ENCODE measurements around the gene CTNND2.

Gene CTNND2

GRCh38 chr5:11560915-11561697, 343.1 kb downstream of the CTNND2 start:
- Histone ChIP-seq H3K4me1 (ENCODE audit: control insufficient read depth, low read length) (no peaks in the 10 kb centered on the region), H4K20me1 (ENCODE audit: control insufficient read depth, insufficient read depth, low read depth, low read length) (no peaks in the 10 kb centered on the region), H3K27me3 (ENCODE audit: control insufficient read depth, low read length) (no peaks in the 10 kb centered on the region), H3K79me2 (ENCODE audit: control insufficient read depth, low read length) (no peaks in the 10 kb centered on the region), H3K36me3 (ENCODE audit: control insufficient read depth, low read length) (no peaks in the 10 kb centered on the region), H3K9me2 (replicated peaks; ENCODE audit: control insufficient read depth, low read length) (no peaks in the 10 kb centered on the region), H3K9me3 (ENCODE audit: control insufficient read depth, insufficient read depth, low read length) (no peaks in the 10 kb centered on the region), H3K4me3 (ENCODE audit: low read length) (no peak overlapping the region), H3K4me2 (ENCODE audit: low read length) (no peak overlapping the region), H3K27ac (ENCODE audit: low read depth, low read length) (no peak overlapping the region), H3F3A (ENCODE audit: control insufficient read depth, insufficient read depth) (no peaks in the 10 kb centered on the region)
- TF ChIP-seq EZH2phosphoT487 (IDR thresholded peaks at IDR 0.05; ENCODE audit: borderline replicate concordance, low read length) (no peak), CTCF (IDR thresholded peaks at IDR 0.05; ENCODE audit: low read depth, low read length, poor library complexity, severe bottlenecking) (no peak)

- no peaks in the 10 kb centered on the region for H3F3A ChIP-seq (ENCODE audit: control insufficient read depth, insufficient read depth)
- no peaks in the 10 kb centered on the region for H3K4me1 ChIP-seq (ENCODE audit: control insufficient read depth, low read length)
- TF ChIP-seq CTCF (IDR thresholded peaks at IDR 0.05; ENCODE audit: low read depth, low read length, poor library complexity, severe bottlenecking) (no peak), EZH2phosphoT487 (IDR thresholded peaks at IDR 0.05; ENCODE audit: borderline replicate concordance, low read length) (no peak)
- H3K79me2 ChIP-seq (ENCODE audit: control insufficient read depth, low read length) = no peaks in the 10 kb centered on the region
- no peak overlapping the region for H3K27ac ChIP-seq (ENCODE audit: low read depth, low read length)
- H3K9me3 ChIP-seq (ENCODE audit: control insufficient read depth, insufficient read depth, low read length) = no peaks in the 10 kb centered on the region
- H4K20me1 ChIP-seq (ENCODE audit: control insufficient read depth, insufficient read depth, low read depth, low read length) = no peaks in the 10 kb centered on the region
- no peaks in the 10 kb centered on the region for H3K27me3 ChIP-seq (ENCODE audit: control insufficient read depth, low read length)
- H3K4me2 ChIP-seq (ENCODE audit: low read length) = no peak overlapping the region
- H3K9me2 ChIP-seq (replicated peaks; ENCODE audit: control insufficient read depth, low read length) = no peaks in the 10 kb centered on the region
- H3K4me3 ChIP-seq (ENCODE audit: low read length) = no peak overlapping the region
- H3K36me3 ChIP-seq (ENCODE audit: control insufficient read depth, low read length) = no peaks in the 10 kb centered on the region
Measured at GRCh38 chr5:11557063-11557462, 347.2 kb downstream of the CTNND2 start.

GRCh38 chr5:11555171-11555570, 349.1 kb downstream of the CTNND2 start:
- Histone ChIP-seq H3K4me1 (ENCODE audit: control insufficient read depth, low read length) (no peaks in the 10 kb centered on the region), H3K27me3 (ENCODE audit: control insufficient read depth, low read length) (no peaks in the 10 kb centered on the region), H3K27ac (ENCODE audit: low read depth, low read length) (no peak overlapping the region), H3K4me3 (ENCODE audit: low read length) (no peak overlapping the region), H3K79me2 (ENCODE audit: control insufficient read depth, low read length) (no peaks in the 10 kb centered on the region), H3K36me3 (ENCODE audit: control insufficient read depth, low read length) (no peaks in the 10 kb centered on the region), H3F3A (ENCODE audit: control insufficient read depth, insufficient read depth) (no peaks in the 10 kb centered on the region), H3K9me2 (replicated peaks; ENCODE audit: control insufficient read depth, low read length) (no peaks in the 10 kb centered on the region), H4K20me1 (ENCODE audit: control insufficient read depth, insufficient read depth, low read depth, low read length) (no peaks in the 10 kb centered on the region), H3K4me2 (ENCODE audit: low read length) (no peak overlapping the region), H3K9me3 (ENCODE audit: control insufficient read depth, insufficient read depth, low read length) (no peaks in the 10 kb centered on the region)
- no peak for TF ChIP-seq CTCF (IDR thresholded peaks at IDR 0.05; ENCODE audit: low read depth, low read length, poor library complexity, severe bottlenecking)

All from DOHH2 (cell line).